MM.1S (cell line): ENCODE data around the gene RPTOR.

Experiments
- EZH2 ChIP-seq: fragments of 300-600 bp; sonication (generic); optimal IDR thresholded peaks from 2 replicates; pipeline ENCODE3; 2017; ENCODE audit warnings: low read depth, mild to moderate bottlenecking, antibody characterized with exemption, low read length, mixed read lengths
- EZH2phosphoT487 ChIP-seq: fragments of 300-600 bp; sonication (generic); IDR thresholded peaks from 2 replicates; pipeline ENCODE4 v1.6.1; 2018; ENCODE audit warnings: antibody characterized with exemption, low read length
- TF ChIP-seq, protein P1 (sequence below): fragments of 300-600 bp; sonication (generic); IDR thresholded peaks from 2 replicates; pipeline ENCODE4 v1.5.1; 2016; ENCODE audit warnings: antibody characterized with exemption, low read length, mixed read lengths

DNA sequence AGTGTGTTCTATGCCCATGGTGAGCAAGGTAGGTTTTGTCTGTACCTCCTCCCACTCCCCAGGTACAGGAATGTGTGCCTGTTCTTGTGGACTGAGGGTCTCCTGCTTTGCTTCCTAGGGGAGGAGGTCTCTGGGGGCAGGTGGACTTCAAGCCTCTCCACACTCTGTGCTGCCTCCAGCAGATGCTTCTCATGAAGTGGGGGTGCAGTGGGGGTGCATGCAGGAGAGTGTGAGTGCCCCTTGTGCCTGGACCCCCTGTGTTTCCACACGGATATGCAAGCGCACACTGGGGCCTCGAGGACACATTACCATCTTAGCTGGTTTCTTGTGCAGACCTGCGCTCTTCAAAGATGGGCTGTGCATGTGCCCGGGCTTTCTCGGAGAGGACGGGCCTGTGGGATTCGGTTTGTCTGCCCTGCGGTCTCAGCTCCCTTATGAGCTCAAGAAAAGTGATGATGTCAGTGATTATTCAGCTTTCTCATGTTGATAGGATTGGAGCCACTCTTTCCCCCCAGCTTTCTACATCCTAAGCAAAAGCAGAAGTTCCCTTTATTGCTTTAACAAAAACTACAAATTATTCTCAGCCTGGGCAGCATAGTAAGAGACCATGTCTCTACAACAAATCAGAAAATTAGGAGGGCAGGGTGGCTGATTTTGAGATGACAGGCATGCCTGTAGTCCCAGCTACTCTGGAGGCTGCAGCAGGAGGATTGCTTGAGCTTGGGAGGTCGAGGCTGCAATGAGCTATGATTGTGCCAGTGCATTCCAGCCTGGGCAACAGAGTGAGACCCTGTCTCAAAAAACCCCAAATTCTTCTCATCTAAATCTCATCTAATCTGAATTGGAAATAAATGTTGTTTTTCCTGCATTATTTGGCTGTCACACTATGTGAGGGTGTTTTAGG is 86.8 kb downstream of the RPTOR start:
- TF ChIP-seq, protein P1, sequence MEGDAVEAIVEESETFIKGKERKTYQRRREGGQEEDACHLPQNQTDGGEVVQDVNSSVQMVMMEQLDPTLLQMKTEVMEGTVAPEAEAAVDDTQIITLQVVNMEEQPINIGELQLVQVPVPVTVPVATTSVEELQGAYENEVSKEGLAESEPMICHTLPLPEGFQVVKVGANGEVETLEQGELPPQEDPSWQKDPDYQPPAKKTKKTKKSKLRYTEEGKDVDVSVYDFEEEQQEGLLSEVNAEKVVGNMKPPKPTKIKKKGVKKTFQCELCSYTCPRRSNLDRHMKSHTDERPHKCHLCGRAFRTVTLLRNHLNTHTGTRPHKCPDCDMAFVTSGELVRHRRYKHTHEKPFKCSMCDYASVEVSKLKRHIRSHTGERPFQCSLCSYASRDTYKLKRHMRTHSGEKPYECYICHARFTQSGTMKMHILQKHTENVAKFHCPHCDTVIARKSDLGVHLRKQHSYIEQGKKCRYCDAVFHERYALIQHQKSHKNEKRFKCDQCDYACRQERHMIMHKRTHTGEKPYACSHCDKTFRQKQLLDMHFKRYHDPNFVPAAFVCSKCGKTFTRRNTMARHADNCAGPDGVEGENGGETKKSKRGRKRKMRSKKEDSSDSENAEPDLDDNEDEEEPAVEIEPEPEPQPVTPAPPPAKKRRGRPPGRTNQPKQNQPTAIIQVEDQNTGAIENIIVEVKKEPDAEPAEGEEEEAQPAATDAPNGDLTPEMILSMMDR: no peak
- TF ChIP-seq EZH2phosphoT487 (no peak), EZH2 (no peak)
